Measurements from ENCODE around the gene NEMP2.

Gene NEMP2

GRCh38 chr2:190553254-190553653 lies 18.7 kb upstream of the NEMP2 start:
- DNase-seq, result no peak

- no peak for DNase-seq
These were observed 17.4 kb upstream of the NEMP2 start for GRCh38 chr2:190551928-190552327.

GRCh38 chr2:190550137-190550536 lies 15.6 kb upstream of the NEMP2 start:
- DNase-seq, result no peak

- DNase-seq, result no peak
These were observed 13.4 kb upstream of the NEMP2 start for GRCh38 chr2:190547886-190548285.

GRCh38 chr2:190546734-190547133 lies 12.2 kb upstream of the NEMP2 start:
- DNase-seq, result no peak

GRCh38 chr2:190545555-190546385 lies 11.2 kb upstream of the NEMP2 start:
- no peak for DNase-seq

GRCh38 chr2:190545093-190545492 lies 10.6 kb upstream of the NEMP2 start:
- DNase-seq, result no peak

GRCh38 chr2:190540048-190540447 lies 5.5 kb upstream of the NEMP2 start:
- no peak for DNase-seq

- DNase-seq, result no peak
These were observed 3.7 kb upstream of the NEMP2 start for GRCh38 chr2:190538201-190538600.

GRCh38 chr2:190537765-190538164 lies 3.2 kb upstream of the NEMP2 start:
- no peak for DNase-seq

GRCh38 chr2:190535586-190535985 lies 1.1 kb upstream of the NEMP2 start:
- no peak for DNase-seq

- DNase-seq, result no peak
These were observed 558 bp upstream of the NEMP2 start for GRCh38 chr2:190535121-190535439.

GRCh38 chr2:190533968-190534309 lies 583 bp downstream of the NEMP2 start:
- peak; percentile 31 for DNase-seq

GRCh38 chr2:190533175-190533967 lies 1.2 kb downstream of the NEMP2 start:
- DNase-seq, result no peak

- no peak for DNase-seq
These were observed 1.9 kb downstream of the NEMP2 start for GRCh38 chr2:190532581-190532980.

GRCh38 chr2:190530248-190530900 lies 4.1 kb downstream of the NEMP2 start:
- no peak for DNase-seq

GRCh38 chr2:190529486-190530247 lies 4.9 kb downstream of the NEMP2 start:
- no peak for DNase-seq

GRCh38 chr2:190528521-190529001 lies 6.0 kb downstream of the NEMP2 start:
- no peak for DNase-seq

- DNase-seq, result no peak
These were observed 6.6 kb downstream of the NEMP2 start for GRCh38 chr2:190527918-190528317.

GRCh38 chr2:190527214-190527613 lies 7.3 kb downstream of the NEMP2 start:
- no peak for DNase-seq

GRCh38 chr2:190526105-190526750 lies 8.3 kb downstream of the NEMP2 start:
- DNase-seq, result no peak

GRCh38 chr2:190524928-190525327 lies 9.6 kb downstream of the NEMP2 start:
- DNase-seq, result no peak
